Ovary (tissue), 3 donors: ENCODE data around the gene ARHGAP22.

Experiments
- EP300 ChIP-seq: sonication (generic); formaldehyde crosslinking; IDR thresholded peaks from one replicate; pipeline ENCODE4 v1.6.1; 2017; ENCODE audit warnings: antibody characterized with exemption
- POLR2A ChIP-seq: fragments of 450-650 bp; IDR thresholded peaks from one replicate; pipeline ENCODE4 v1.6.1; 2017; ENCODE audit warnings: antibody characterized with exemption, mild to moderate bottlenecking, moderate library complexity
- TF ChIP-seq, protein P1 (sequence below), 3 donors: fragments of 450-650 bp in 2 of 3; fragments of 200-600 bp in 1 of 3; IDR thresholded peaks; one replicate each; pipeline versions ENCODE4 v1.5.1 to v1.8.0; 2016 to 2022; ENCODE audit warnings: antibody characterized with exemption in 3 of 3, mild to moderate bottlenecking in 1 of 3
- donor health status: DM: no; HTN: no; CAD: no.

- TF ChIP-seq EP300: no peak
- TF ChIP-seq, protein P1, sequence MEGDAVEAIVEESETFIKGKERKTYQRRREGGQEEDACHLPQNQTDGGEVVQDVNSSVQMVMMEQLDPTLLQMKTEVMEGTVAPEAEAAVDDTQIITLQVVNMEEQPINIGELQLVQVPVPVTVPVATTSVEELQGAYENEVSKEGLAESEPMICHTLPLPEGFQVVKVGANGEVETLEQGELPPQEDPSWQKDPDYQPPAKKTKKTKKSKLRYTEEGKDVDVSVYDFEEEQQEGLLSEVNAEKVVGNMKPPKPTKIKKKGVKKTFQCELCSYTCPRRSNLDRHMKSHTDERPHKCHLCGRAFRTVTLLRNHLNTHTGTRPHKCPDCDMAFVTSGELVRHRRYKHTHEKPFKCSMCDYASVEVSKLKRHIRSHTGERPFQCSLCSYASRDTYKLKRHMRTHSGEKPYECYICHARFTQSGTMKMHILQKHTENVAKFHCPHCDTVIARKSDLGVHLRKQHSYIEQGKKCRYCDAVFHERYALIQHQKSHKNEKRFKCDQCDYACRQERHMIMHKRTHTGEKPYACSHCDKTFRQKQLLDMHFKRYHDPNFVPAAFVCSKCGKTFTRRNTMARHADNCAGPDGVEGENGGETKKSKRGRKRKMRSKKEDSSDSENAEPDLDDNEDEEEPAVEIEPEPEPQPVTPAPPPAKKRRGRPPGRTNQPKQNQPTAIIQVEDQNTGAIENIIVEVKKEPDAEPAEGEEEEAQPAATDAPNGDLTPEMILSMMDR (IDR thresholded peaks at IDR 0.05): no peak
- TF ChIP-seq POLR2A: no peak
These were observed 136.6 kb downstream of the ARHGAP22 start for GRCh38 chr10:48468130-48468790.
